ENCODE results near the gene PLEKHG5.

DNA sequence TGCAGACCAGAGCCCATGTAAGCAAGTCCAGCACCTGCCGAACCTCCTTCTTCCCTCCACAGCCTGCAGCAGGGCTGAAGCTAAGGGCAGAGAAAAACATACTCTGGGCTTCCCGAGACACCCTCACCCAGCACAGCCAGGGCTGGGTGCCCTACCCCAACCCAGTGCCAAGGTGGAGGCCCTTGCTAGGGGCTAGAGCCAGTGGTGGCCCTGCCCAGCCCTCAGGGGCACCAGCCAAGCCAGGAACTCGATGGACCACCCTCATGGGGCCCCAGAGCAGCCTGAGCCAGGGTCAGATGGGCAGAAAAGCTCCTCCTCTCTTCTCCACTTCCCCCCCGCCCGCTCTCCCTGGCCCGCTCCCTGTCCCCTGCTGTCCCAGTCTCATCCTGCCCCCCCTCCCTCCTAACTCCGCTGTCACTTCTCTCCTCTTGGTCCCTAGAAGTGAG lies 41.4 kb downstream of the PLEKHG5 start:
- TF ChIP-seq, protein P1, sequence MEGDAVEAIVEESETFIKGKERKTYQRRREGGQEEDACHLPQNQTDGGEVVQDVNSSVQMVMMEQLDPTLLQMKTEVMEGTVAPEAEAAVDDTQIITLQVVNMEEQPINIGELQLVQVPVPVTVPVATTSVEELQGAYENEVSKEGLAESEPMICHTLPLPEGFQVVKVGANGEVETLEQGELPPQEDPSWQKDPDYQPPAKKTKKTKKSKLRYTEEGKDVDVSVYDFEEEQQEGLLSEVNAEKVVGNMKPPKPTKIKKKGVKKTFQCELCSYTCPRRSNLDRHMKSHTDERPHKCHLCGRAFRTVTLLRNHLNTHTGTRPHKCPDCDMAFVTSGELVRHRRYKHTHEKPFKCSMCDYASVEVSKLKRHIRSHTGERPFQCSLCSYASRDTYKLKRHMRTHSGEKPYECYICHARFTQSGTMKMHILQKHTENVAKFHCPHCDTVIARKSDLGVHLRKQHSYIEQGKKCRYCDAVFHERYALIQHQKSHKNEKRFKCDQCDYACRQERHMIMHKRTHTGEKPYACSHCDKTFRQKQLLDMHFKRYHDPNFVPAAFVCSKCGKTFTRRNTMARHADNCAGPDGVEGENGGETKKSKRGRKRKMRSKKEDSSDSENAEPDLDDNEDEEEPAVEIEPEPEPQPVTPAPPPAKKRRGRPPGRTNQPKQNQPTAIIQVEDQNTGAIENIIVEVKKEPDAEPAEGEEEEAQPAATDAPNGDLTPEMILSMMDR (IDR thresholded peaks at IDR 0.05) = no peak
- no peak for TF ChIP-seq ZFX (IDR thresholded peaks at IDR 0.05; ENCODE audit: borderline replicate concordance)
